ENCODE data around the gene SH3TC2.

The SH3TC2 gene

DNA sequence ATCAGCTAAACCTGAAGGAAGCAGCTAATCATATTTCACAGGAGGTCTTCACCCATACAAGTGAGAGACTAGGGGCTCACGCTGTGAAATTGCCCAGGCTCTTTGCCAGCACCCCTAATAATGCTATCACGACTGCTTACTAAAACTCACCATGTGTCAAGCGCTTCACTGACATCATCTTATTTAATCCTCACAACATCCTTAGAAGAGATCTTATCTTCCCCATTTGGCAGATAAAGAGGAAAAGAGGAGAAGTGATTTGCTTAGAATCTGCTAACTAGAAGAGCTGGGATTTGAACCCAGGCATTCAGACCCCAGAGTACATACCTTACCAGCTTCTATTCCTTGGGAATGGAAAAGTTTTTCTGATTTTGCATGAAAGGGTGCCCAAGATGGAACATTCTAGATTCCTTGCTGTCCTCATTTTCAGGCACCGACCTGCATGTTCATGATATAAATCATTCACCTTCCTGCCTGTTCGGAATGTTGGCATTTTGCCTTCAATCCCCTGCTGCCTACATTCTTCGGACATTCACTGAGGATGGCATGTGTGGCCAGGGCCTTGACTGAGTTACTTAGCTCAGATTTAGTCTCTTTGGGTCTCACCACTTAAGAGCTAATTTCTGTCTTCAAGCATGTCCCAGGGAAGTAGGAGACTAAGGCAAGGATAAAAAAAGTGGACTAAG, 88.1 kb downstream of the SH3TC2 start:
- H3K27ac ChIP-seq = no peak overlapping the region
- H3K9ac ChIP-seq (ENCODE audit: insufficient read length) = no peak overlapping the region
- no peaks in the 10 kb centered on the region for H3K36me3 ChIP-seq (ENCODE audit: insufficient read depth, low read length)
- H3K4me3 ChIP-seq = no peak overlapping the region
- no peaks in the 10 kb centered on the region for H3K9me3 ChIP-seq (ENCODE audit: low read depth, low read length)
- TF ChIP-seq POLR2AphosphoS5 (IDR thresholded peaks at IDR 0.05; ENCODE audit: borderline replicate concordance, low read depth, low read length) (no peak), EZH2 (IDR thresholded peaks at IDR 0.05) (no peak), FOXP2 (optimal IDR thresholded peaks at IDR 0.05; ENCODE audit: control extremely low read depth, extremely low read length, insufficient read depth) (no peak)
- no peak for DNase-seq (ENCODE audit: low read depth, low spot score)

DNA sequence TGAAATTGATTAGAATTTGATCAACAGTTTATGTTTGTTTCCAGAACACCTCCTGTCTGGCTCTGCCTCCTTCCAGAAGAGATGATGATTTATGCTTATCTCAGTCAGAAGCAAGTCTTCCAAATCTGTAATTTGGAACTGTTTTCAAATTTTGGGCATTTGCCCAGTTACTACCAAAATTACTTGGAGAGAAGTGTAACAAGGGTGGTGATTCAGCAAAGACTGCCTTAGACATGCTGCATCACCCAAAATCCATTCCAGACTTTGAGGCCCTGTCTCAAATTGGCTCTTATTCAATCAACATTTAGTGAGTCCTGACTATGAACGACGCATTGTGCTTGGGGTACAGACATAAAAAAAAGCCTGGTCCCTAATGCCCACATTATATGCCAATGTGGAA, 89.4 kb downstream of the SH3TC2 start:
- DNase-seq (ENCODE audit: low read depth, low spot score) = no peak
- Histone ChIP-seq H3K36me3 (ENCODE audit: insufficient read depth, low read length) (no peaks in the 10 kb centered on the region), H3K9me3 (ENCODE audit: low read depth, low read length) (no peaks in the 10 kb centered on the region), H3K4me3 (no peak overlapping the region), H3K27ac (no peak overlapping the region), H3K9ac (ENCODE audit: insufficient read length) (no peak overlapping the region)
- no peak for TF ChIP-seq FOXP2 (optimal IDR thresholded peaks at IDR 0.05; ENCODE audit: control extremely low read depth, extremely low read length, insufficient read depth)
- TF ChIP-seq EZH2 (IDR thresholded peaks at IDR 0.05) = no peak
- TF ChIP-seq POLR2AphosphoS5 (IDR thresholded peaks at IDR 0.05; ENCODE audit: borderline replicate concordance, low read depth, low read length) = no peak

DNA sequence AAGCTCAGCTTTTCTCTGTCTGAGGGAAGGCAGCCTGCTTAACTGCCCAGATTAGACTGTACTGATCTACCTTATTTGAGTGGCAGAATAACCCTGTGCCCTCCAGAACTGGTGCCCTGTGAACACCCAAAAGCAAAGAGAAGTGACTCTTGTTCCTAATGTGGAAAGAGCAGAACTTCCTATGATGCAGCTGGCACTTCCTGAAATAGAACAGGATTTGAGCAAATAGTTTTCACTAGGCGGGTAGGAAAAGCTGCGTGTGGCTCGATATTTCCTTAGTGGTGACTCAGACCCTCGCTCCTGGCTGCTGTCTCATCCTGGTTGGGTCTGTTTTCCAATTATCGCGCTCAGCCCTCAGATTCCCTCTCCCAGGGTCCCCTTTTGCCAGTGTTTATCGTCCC, 89.9 kb downstream of the SH3TC2 start:
- Histone ChIP-seq H3K9ac (ENCODE audit: insufficient read length) (no peak overlapping the region), H3K9me3 (ENCODE audit: low read depth, low read length) (no peaks in the 10 kb centered on the region), H3K36me3 (ENCODE audit: insufficient read depth, low read length) (no peaks in the 10 kb centered on the region), H3K27ac (no peak overlapping the region), H3K4me3 (no peak overlapping the region)
- no peak for DNase-seq (ENCODE audit: low read depth, low spot score)
- TF ChIP-seq POLR2AphosphoS5 (IDR thresholded peaks at IDR 0.05; ENCODE audit: borderline replicate concordance, low read depth, low read length) = no peak
- no peak for TF ChIP-seq EZH2 (IDR thresholded peaks at IDR 0.05)
- no peak for TF ChIP-seq FOXP2 (optimal IDR thresholded peaks at IDR 0.05; ENCODE audit: control extremely low read depth, extremely low read length, insufficient read depth)

DNA sequence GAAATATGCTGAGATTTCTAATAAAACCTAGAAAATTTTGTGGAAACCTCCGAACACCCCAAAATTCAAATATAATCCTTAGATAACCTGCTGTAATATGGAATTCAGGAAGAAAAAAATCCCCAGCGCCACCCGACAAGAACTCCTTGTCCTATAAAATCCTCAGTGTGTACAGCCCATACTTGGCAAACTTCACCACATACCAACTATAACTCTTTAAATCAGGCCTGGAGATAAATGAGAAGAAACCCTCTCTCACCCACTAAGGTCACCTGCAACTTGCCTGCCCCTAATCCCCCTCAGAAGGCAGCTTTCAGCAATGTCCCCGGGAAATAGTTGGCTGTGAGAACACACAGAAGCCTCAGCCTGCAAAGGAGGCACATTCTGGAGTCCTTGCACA, 90.5 kb downstream of the SH3TC2 start:
- no peak overlapping the region for H3K4me3 ChIP-seq
- TF ChIP-seq EZH2 (IDR thresholded peaks at IDR 0.05) (no peak), POLR2AphosphoS5 (IDR thresholded peaks at IDR 0.05; ENCODE audit: borderline replicate concordance, low read depth, low read length) (no peak), FOXP2 (optimal IDR thresholded peaks at IDR 0.05; ENCODE audit: control extremely low read depth, extremely low read length, insufficient read depth) (no peak)
- H3K9me3 ChIP-seq (ENCODE audit: low read depth, low read length) = no peaks in the 10 kb centered on the region
- no peak for DNase-seq (ENCODE audit: low read depth, low spot score)
- H3K9ac ChIP-seq (ENCODE audit: insufficient read length) = no peak overlapping the region
- no peak overlapping the region for H3K27ac ChIP-seq
- no peaks in the 10 kb centered on the region for H3K36me3 ChIP-seq (ENCODE audit: insufficient read depth, low read length)

DNA sequence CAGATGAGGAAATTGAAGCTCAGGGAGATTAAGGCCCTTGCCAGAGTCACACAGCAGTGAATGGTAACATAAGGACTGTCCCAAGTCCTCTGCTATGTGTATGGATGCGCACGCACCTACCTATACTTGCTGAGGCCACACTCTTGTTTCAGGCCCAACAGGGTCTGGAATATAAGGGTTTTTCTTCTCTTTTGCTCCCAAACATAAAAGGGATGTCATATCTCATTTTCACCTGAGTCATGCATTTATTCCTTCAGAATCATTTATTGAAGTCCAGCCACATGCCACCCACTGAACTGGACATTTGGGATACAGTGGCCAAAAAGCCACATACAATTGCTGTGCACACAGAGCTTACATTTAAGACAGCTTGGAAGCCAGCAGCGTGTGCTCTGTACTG, 92.0 kb downstream of the SH3TC2 start:
- Histone ChIP-seq H3K9me3 (ENCODE audit: low read depth, low read length) (no peaks in the 10 kb centered on the region), H3K36me3 (ENCODE audit: insufficient read depth, low read length) (no peaks in the 10 kb centered on the region), H3K9ac (ENCODE audit: insufficient read length) (no peak overlapping the region)

GRCh38 chr5:148970228-148970627, 92.6 kb downstream of the SH3TC2 start:
- Histone ChIP-seq H3K9me3 (ENCODE audit: low read depth, low read length) (no peaks in the 10 kb centered on the region), H3K27ac (no peak overlapping the region), H3K9ac (ENCODE audit: insufficient read length) (no peak overlapping the region), H3K36me3 (ENCODE audit: insufficient read depth, low read length) (no peaks in the 10 kb centered on the region), H3K4me3 (no peak overlapping the region)
- DNase-seq (ENCODE audit: low read depth, low spot score) = no peak
- TF ChIP-seq POLR2AphosphoS5 (IDR thresholded peaks at IDR 0.05; ENCODE audit: borderline replicate concordance, low read depth, low read length) (no peak), FOXP2 (optimal IDR thresholded peaks at IDR 0.05; ENCODE audit: control extremely low read depth, extremely low read length, insufficient read depth) (no peak), EZH2 (IDR thresholded peaks at IDR 0.05) (no peak)

More for the DNA sequence above, 92.0 kb downstream of the SH3TC2 start:
- no peak for DNase-seq (ENCODE audit: low read depth, low spot score)
- TF ChIP-seq EZH2 (IDR thresholded peaks at IDR 0.05) (no peak), FOXP2 (optimal IDR thresholded peaks at IDR 0.05; ENCODE audit: control extremely low read depth, extremely low read length, insufficient read depth) (no peak), POLR2AphosphoS5 (IDR thresholded peaks at IDR 0.05; ENCODE audit: borderline replicate concordance, low read depth, low read length) (no peak)
- no peak overlapping the region for H3K27ac ChIP-seq
- H3K4me3 ChIP-seq = no peak overlapping the region

DNA sequence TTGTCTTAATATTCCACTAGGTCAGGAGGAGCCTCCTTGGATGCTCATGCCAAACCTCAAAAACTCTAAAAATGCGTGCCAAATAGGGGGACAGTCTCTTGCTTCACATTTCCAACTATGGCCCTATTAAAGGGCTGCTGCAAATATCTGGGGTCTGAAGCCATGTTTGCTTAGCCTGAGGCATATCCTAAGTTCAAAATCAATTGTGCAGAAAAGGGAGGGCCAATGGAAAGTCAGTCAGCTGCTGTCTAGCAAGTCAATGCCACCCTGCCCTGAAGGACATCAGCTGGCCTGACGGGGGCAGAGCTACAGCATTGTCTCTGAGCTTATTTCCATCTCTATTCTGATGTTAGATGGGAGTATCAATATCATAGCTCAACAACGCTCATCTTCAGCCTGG, 93.6 kb downstream of the SH3TC2 start:
- no peak overlapping the region for H3K4me3 ChIP-seq
- no peak for DNase-seq (ENCODE audit: low read depth, low spot score)
- H3K9ac ChIP-seq (ENCODE audit: insufficient read length) = no peak overlapping the region
- H3K36me3 ChIP-seq (ENCODE audit: insufficient read depth, low read length) = no peaks in the 10 kb centered on the region
- no peaks in the 10 kb centered on the region for H3K9me3 ChIP-seq (ENCODE audit: low read depth, low read length)
- H3K27ac ChIP-seq = no peak overlapping the region
- TF ChIP-seq POLR2AphosphoS5 (IDR thresholded peaks at IDR 0.05; ENCODE audit: borderline replicate concordance, low read depth, low read length) (no peak), FOXP2 (optimal IDR thresholded peaks at IDR 0.05; ENCODE audit: control extremely low read depth, extremely low read length, insufficient read depth) (no peak), EZH2 (IDR thresholded peaks at IDR 0.05) (no peak)

DNA sequence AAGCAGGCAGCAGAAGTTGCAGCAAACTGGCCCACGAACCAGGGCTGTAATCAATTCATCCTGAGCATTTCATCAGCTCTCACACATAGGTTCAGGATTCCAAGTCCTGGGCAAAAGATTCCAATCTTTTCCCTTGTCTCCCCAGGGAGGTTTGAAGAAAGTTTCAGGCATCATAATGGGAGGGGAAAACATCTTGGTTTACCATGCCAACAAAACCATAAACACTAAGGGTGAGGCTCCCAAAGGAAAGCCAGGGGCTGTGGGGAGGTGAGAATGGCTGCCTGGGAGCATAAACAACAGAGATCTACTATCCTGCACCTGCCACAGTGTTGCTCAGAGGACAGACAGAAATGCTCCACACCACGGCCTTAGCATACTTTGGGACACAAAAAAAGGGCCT, 94.6 kb downstream of the SH3TC2 start:
- Histone ChIP-seq H3K27ac (no peak overlapping the region), H3K9ac (ENCODE audit: insufficient read length) (no peak overlapping the region), H3K36me3 (ENCODE audit: insufficient read depth, low read length) (no peaks in the 10 kb centered on the region), H3K9me3 (ENCODE audit: low read depth, low read length) (no peaks in the 10 kb centered on the region), H3K4me3 (no peak overlapping the region)
- no peak for DNase-seq (ENCODE audit: low read depth, low spot score)
- TF ChIP-seq EZH2 (IDR thresholded peaks at IDR 0.05) (no peak), POLR2AphosphoS5 (IDR thresholded peaks at IDR 0.05; ENCODE audit: borderline replicate concordance, low read depth, low read length) (no peak), FOXP2 (optimal IDR thresholded peaks at IDR 0.05; ENCODE audit: control extremely low read depth, extremely low read length, insufficient read depth) (no peak)

- no peaks in the 10 kb centered on the region for H3K9me3 ChIP-seq (ENCODE audit: low read depth, low read length)
- TF ChIP-seq FOXP2 (optimal IDR thresholded peaks at IDR 0.05; ENCODE audit: control extremely low read depth, extremely low read length, insufficient read depth) (no peak), POLR2AphosphoS5 (IDR thresholded peaks at IDR 0.05; ENCODE audit: borderline replicate concordance, low read depth, low read length) (no peak), EZH2 (IDR thresholded peaks at IDR 0.05) (no peak)
- no peak overlapping the region for H3K4me3 ChIP-seq
- H3K36me3 ChIP-seq (ENCODE audit: insufficient read depth, low read length) = no peaks in the 10 kb centered on the region
- no peak for DNase-seq (ENCODE audit: low read depth, low spot score)
- H3K27ac ChIP-seq = no peak overlapping the region
- no peak overlapping the region for H3K9ac ChIP-seq (ENCODE audit: insufficient read length)
Observed at GRCh38 chr5:148967783-148968182, 95.1 kb downstream of the SH3TC2 start.
